Neural cell (in vitro differentiated cells): ENCODE results near the gene ELOVL3.

ENCODE experiments used
- CTCF ChIP-seq: fragments of 450-650 bp; IDR thresholded peaks from 2 replicates; pipeline ENCODE4 v1.5.1; 2014; ENCODE audit warnings: antibody characterized with exemption, mild to moderate bottlenecking, moderate library complexity; ENCODE audit not compliant: poor library complexity, severe bottlenecking
- EP300 ChIP-seq: fragments of 450-650 bp; conservative IDR thresholded peaks from 2 replicates; pipeline ENCODE4 v1.6.1; 2014; ENCODE audit warnings: antibody characterized with exemption, mild to moderate bottlenecking, moderate library complexity; ENCODE audit not compliant: poor library complexity, severe bottlenecking
- EZH2 ChIP-seq: fragments of 200-600, 300-800 bp; shearing (Covaris generic), sonication (generic); IDR thresholded peaks from 2 replicates; pipeline ENCODE4 v1.6.1; 2014; ENCODE audit warnings: antibody characterized with exemption, low read length, borderline replicate concordance, mild to moderate bottlenecking; ENCODE audit not compliant: insufficient read depth, poor library complexity, severe bottlenecking
- POLR2AphosphoS5 ChIP-seq: IDR thresholded peaks from 2 replicates; pipeline ENCODE4 v1.6.1; 2012

DNA sequence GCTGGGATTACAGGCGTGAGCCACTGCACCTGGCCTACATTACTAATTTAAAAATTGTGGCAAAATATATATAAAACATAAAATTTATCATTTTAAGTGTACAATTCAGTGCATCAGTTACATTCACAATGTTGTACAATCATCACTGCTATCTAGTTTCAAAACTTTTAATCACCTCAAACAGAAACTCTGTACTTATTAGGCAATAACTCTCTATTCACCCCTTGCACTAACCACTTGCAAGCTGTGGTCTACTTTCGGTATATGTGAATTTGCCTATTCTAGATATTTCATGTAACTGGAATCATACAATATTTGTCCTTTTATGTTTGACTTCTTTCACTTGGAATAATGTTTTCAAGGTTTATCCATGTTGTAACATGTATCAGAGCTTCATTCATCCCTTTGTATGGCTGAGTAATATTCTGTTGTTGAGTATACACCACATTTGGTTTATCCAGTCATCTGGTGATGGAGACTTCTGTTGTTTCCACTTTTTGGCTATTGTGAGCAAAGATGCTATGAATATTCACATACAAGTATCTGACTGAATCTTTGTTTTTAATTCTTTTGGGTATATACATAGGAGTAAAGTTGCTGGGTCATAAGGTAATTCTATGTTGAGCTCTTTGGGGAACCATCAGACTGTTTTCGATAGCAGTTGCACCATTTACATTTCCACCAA is 14.3 kb upstream of the ELOVL3 start:
- TF ChIP-seq CTCF (no peak), EZH2 (no peak), EP300 (no peak), POLR2AphosphoS5 (no peak)
